Fibroblast of peridontal ligament (primary cell): ENCODE measurements around the gene ZNRF2.
"Not testable (repeated sequence)": the region's sequence is repeated elsewhere in the genome, so short reads cannot be mapped to it uniquely, and the experiment has no call there.

Experiments used
- DNase-seq: peaks from one replicate; pipeline ENCODE4 v3.0.0-alpha.2; 2010; ENCODE audit errors: extremely low read depth

ZNRF2 gene

GRCh38 chr7:30260246-30260768 lies 24.1 kb upstream of the ZNRF2 start:
- DNase-seq = no peak

- no peak for DNase-seq
Measured at GRCh38 chr7:30263090-30263710, 21.2 kb upstream of the ZNRF2 start.

GRCh38 chr7:30264052-30264451 lies 20.3 kb upstream of the ZNRF2 start:
- DNase-seq = no peak

GRCh38 chr7:30265189-30265588 lies 19.2 kb upstream of the ZNRF2 start:
- not testable (repeated sequence) for DNase-seq

- no peak for DNase-seq
Measured at GRCh38 chr7:30266686-30267085, 17.7 kb upstream of the ZNRF2 start.

GRCh38 chr7:30268586-30268985 lies 15.8 kb upstream of the ZNRF2 start:
- no peak for DNase-seq

- DNase-seq = no peak
Measured at GRCh38 chr7:30269490-30269889, 14.9 kb upstream of the ZNRF2 start.

- no peak for DNase-seq
Measured at GRCh38 chr7:30270921-30271320, 13.5 kb upstream of the ZNRF2 start.

GRCh38 chr7:30272126-30272525 lies 12.3 kb upstream of the ZNRF2 start:
- no peak for DNase-seq

GRCh38 chr7:30273552-30273951 lies 10.8 kb upstream of the ZNRF2 start:
- DNase-seq = no peak

- DNase-seq = no peak
Measured at GRCh38 chr7:30274641-30275040, 9.8 kb upstream of the ZNRF2 start.

- peak; percentile 72 for DNase-seq
Measured at GRCh38 chr7:30276203-30276900, 8.0 kb upstream of the ZNRF2 start.

GRCh38 chr7:30278376-30278775 lies 6.0 kb upstream of the ZNRF2 start:
- DNase-seq = no peak

- DNase-seq = no peak
Measured at GRCh38 chr7:30278849-30279652, 5.3 kb upstream of the ZNRF2 start.

- DNase-seq = no peak
Measured at GRCh38 chr7:30279653-30279904, 4.8 kb upstream of the ZNRF2 start.

- no peak for DNase-seq
Measured at GRCh38 chr7:30280631-30281030, 3.8 kb upstream of the ZNRF2 start.

GRCh38 chr7:30281263-30281662 lies 3.1 kb upstream of the ZNRF2 start:
- no peak for DNase-seq

GRCh38 chr7:30281791-30282190 lies 2.6 kb upstream of the ZNRF2 start:
- no peak for DNase-seq

GRCh38 chr7:30282735-30283134 lies 1.7 kb upstream of the ZNRF2 start:
- no peak for DNase-seq

- no peak for DNase-seq
Measured at GRCh38 chr7:30285067-30285535, 704 bp downstream of the ZNRF2 start.

- DNase-seq = peak; percentile 64
Measured at GRCh38 chr7:30285536-30286284, 1.3 kb downstream of the ZNRF2 start.

- DNase-seq = no peak
Measured at GRCh38 chr7:30286749-30287148, 2.4 kb downstream of the ZNRF2 start.
